GF-D8 (cell line): Measurements from ENCODE around the gene CFAP97D2.
"Not testable (repeated sequence)": the region's sequence is repeated elsewhere in the genome, so short reads cannot be mapped to it uniquely, and the experiment has no call there.

Experiments
- DNase-seq: peaks from one replicate; lab custom pipeline; 2025; lab: John Stamatoyannopoulos, UW

Gene CFAP97D2

GRCh38 chr13:114235697-114236096 lies 56.6 kb downstream of the CFAP97D2 start:
- no peak for DNase-seq

- DNase-seq: no peak
Measured at GRCh38 chr13:114236227-114236626, 57.2 kb downstream of the CFAP97D2 start.

DNA sequence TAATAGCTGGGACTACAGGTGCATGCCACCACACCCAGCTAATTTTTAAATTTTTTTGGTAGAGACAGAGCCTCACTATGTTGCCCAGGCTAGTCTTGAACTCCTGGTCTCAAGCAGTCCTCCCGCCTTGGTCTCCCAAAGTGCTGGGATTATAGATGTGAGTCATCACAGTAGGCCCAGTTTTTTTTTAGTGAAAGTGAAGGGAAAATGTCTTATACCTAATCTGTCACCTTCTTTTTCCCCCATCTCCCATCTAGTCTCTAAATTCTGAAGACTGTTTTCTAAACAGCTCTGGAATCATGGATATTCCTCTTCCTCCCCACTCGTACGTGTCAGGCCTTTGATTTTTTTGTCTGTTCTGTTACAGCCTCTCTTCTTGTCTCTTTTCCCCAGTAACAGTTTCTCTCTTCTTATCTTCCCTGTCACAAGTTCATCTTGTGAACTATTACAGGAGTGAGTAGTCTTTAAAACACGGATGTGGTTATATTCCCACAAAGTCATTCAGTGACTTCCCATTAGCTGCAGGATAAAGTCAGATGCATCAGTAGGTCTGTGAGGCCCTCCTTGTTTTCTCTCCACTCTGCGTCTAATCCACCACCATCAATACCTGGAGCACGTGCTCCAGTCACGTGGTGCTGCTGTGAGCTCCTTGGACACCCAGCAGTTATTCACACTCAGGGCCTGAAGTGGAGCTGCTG lies 58.5 kb downstream of the CFAP97D2 start:
- no peak for DNase-seq

- no peak for DNase-seq
Measured at GRCh38 chr13:114241918-114242317, 62.9 kb downstream of the CFAP97D2 start.

DNA sequence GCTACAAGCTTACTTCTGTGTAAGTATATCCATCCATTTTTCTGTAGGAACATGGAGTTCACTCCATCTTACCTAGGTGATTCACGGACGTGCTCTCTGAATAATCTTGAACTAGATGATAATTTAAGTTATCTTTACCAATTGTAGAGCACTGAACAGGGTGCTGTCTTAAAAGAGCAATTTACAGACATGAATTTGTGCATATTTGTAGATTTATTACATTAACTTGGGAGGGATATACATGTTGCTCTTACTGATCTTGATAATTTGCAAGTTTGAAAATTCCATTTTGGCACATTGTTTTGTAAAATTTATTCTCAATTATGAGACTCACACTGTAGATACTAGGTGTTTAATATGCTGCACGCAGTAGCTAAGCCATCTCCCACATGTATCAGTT lies 64.9 kb downstream of the CFAP97D2 start:
- no peak for DNase-seq

DNA sequence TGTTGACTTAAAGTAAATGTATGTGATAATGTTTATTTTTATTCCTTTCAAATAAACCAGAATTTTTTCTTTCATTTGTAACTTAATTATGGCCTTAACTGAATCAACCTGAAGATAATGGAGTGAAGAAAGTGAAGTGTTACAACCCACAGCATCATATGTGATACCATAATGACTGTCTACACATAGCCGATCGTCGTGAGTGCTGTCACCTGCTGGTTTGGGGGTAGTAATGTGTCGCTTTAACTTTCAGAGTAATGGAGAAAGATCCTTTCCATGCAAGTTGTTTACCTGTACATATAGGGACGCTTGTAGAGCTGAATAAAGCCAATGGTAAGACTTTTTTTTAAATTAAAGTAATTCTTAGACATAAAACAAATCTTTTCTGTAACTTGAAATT lies 65.6 kb downstream of the CFAP97D2 start:
- no peak for DNase-seq

DNA sequence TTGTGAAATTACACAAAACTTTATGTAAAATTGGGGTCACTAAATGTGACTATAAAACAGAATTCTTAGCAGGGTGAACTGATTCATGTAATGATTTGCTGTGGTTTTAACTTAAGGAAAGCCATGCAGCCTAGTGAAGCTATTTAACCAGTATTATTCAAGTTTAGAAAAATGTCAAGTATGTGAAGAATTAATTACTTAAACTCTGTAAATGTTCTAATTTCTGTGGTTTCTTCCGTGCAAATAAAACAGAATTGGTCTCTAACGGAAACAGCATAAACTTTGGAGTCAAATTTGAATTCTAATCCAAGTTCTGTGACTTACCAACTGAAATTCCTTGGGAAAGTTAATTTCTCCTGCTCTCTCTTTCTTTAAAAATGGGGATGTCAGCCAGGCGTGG lies 69.0 kb downstream of the CFAP97D2 start:
- no peak for DNase-seq

GRCh38 chr13:114249077-114249476 lies 70.0 kb downstream of the CFAP97D2 start:
- no peak for DNase-seq

DNA sequence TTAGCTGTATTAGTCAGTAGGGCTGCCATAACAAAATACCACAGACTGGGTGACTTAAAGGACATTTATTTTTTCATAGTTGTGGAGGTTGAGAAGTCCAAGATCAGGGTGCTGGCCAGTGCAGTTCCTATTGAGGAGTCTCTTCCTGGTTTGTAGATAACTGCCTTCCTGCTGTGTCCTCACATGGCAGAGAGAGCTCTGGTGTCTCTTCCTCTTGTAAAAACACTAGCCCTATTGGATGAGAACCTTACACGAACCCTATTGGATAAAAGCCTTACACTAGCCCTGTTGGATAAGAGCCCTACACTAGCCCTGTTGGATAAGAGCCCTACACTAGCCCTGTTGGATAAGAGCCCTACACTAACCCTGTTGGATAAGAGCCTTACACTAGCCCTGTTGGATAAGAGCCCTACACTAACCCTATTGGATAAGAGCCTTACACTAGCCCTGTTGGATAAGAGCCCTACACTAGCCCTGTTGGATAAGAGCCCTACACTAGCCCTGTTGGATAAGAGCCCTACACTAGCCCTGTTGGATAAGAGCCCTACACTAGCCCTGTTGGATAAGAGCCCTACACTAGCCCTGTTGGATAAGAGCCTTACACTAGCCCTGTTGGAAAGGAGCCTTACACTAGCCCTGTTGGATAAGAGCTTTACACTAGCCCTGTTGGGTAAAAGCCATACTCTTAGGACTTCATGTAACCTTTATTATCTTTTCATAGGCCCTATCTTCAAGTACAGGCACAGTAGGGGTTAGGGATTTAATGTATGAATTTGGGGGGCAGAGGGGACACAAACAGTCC lies 72.8 kb downstream of the CFAP97D2 start:
- not testable (repeated sequence) for DNase-seq

DNA sequence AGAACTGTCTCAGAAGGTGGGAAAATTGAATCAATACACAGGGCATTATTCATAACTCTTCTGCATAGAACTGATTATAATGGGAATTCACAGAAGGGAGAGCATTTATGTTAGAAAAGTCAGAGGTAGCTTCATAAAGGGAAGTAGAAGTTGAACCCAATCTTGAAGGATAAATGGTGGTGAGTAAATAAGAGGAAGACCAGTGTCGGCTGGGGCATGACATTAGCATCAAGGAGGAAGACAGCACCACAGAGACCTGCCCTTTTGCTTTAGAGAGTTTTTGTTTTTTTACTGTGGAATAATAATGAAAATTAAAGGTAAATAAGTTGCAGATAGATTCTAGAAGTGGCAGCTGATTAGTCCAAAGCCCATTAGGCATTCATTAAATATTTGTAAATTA lies 77.5 kb downstream of the CFAP97D2 start:
- DNase-seq: no peak

- no peak for DNase-seq
Measured at GRCh38 chr13:114257014-114257413, 78.0 kb downstream of the CFAP97D2 start.

GRCh38 chr13:114258589-114258988 lies 79.5 kb downstream of the CFAP97D2 start:
- DNase-seq: no peak

DNA sequence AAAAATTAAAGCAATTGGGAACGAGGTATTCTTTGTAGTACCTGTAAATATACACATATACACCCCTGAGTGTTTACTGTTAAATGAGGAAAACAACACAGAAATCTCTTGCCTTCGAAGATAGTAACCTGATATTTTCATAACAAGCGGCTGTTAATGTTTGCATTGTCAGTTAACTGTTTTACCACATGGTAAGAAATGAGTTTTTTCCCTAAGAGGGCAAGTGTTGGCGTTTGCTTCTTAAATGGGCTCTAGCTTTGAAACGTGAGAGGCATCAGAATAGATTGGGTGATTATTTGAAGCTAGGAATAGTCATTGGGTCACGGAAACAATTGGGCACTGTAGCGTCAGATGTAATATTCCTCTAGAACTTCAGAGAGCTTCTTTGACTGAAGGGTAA lies 80.3 kb downstream of the CFAP97D2 start:
- no peak for DNase-seq

- DNase-seq: no peak
Measured at GRCh38 chr13:114259974-114260373, 80.9 kb downstream of the CFAP97D2 start.

DNA sequence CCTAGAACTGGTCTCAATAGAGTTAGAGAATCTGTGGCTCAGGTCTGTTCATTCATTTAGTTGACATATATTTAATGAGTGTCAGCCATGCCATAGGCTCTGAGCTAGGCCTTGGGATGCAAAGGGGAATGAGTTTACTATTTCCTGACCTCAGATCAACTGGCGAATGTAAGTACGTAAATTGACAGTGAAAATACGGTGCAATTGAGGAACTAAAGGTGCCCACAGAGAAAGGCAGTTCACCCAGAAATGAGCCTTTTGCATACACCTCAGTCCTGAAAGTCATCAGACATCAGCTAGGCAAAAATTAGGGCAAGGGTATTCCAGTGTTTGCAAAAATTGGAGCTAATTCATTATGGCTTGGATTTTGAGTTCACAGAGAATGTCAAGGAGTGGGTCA lies 81.8 kb downstream of the CFAP97D2 start:
- DNase-seq: no peak

- DNase-seq: no peak
Measured at GRCh38 chr13:114261328-114261965, 82.4 kb downstream of the CFAP97D2 start.

DNA sequence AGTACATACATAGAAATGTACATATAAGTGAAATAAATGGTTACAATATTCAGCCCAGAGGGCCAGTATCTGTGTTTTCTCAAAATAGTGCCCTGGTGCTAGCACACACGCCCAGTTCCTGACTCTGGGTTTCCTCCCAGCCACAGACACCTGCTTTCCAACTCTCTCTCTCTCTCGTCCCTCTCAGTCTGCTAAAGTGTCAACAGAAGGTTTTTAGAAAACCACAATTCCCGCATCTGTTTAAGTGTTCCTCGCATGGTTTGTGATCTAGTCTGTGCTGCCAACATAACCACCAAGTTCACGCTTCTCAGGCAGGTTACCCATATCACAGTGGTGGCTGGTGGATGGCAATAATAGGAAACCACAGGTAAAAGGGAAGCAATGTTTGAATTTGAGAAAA lies 84.5 kb downstream of the CFAP97D2 start:
- no peak for DNase-seq

DNA sequence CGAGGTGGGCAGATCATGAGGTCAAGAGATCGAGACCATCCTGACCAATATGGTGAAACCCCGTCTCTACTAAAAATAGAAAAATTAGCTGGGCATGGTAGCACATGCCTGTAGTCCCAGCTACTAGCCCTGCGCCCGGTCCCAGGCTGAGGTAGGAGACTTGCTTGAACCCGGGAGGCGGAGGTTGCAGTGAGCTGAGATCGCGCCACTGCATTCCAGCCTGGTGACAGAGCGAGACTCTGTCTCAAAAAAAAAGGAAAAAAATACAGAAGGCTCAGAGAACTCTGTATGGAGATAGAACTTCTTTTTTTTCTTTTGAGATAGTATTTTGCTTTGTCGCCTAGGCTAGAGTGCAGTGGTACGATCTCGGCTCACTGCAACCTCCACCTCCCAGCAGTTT lies 85.3 kb downstream of the CFAP97D2 start:
- not testable (repeated sequence) for DNase-seq

DNA sequence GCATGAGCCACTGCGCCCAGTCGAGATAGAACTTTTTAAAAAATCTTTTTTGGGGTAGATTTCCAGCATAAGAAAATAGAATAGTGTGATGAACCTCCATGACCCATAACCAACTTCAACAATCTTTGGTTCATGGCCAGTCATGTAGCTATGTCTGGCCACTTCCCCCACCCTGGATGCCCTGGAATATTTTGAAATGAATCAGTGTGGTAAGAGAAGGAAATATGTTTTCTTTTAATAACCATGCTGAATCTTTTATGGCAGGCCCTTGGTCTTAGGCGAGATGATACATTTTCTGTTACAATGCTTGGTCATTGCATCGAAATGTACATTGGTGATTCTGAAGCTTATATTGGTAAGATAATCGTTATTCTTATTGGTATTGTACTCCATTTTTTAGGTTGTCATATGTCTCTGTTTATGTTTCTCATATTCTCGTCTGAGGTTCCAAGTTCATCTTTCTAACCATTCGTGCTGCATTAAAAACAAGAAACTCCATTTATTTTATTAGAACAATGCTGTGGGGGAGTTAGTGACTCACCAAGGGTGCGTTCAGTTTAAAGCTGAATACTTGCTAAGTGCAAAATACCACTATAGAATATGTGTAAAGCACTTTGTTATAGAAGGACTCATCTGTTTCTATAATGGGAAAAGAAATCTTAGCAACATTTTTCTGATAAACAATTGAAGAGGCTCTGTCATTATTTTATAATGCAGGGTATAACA lies 86.0 kb downstream of the CFAP97D2 start:
- no peak for DNase-seq

DNA sequence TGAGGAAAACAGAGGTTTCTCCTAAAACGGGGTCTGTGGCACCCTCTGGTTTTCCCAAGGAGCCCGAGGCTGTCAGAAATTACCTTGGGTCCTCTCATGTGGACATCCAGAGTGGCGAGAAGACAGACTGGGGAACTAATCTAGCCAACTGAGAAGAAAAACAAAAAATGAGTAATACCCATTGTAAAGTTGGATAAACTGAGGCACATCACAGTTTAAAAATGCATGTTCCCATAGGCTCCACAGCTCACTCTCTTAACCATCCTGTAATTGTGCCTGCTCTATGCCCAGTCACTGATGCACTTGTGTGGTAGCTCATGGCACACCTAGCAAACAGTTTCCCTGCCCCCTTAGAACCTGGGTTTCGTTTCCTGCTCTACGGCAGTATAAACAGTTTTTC lies 87.2 kb downstream of the CFAP97D2 start:
- no peak for DNase-seq

- DNase-seq: no peak
Measured at GRCh38 chr13:114268344-114269280, 89.6 kb downstream of the CFAP97D2 start.
